GM18867 (cell line): Measurements from ENCODE around the gene LRRC3.
"Not testable (repeated sequence)": the region's sequence is repeated elsewhere in the genome, so short reads cannot be mapped to it uniquely, and the experiment has no call there.

ENCODE experiments used
- ATAC-seq: cut with Tn5 transposase; IDR thresholded peaks from one replicate; pipeline ENCODE4 v1.9.1; 2021; ENCODE audit warnings: mild to moderate bottlenecking, moderate library complexity; ENCODE audit not compliant: unreplicated experiment

LRRC3 gene, protein sequence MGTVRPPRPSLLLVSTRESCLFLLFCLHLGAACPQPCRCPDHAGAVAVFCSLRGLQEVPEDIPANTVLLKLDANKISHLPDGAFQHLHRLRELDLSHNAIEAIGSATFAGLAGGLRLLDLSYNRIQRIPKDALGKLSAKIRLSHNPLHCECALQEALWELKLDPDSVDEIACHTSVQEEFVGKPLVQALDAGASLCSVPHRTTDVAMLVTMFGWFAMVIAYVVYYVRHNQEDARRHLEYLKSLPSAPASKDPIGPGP

DNA sequence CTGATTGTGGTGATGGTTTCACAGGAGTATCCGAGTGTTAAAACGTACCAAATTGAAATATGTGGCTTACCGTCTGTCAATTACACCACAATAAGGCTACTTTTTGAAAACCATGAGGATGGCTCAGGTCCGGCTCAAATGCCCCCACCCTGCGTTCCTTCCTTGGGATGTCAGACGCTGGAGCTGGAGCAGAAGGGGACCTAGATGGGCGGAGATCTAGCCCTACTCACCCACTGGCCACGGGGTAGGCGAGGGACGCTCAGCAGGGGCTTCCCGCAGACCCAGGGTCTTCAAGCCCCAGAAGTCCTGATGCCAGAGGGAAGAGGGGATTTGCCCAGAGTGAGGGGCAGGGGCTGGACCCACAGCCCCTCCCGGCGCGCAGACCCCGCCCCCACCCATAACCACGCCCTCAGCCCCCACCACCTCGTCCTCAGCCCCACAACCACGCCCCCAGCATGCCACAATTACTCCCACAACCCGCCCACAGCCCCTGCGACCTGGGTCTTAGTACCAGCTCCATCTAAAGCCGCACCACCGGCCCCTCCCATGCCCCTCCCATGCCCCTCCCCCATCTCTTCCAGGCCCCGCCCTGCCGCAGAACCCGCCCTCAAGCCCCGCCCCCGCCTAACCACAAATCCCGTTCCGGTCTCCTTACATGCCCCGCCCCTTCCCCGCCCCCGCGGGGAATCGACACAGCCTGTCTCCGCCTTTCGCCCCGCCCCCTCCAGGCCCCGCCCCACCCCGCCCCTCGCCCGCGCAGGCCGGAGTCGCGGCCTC is at the start of gene LRRC3:
TSS of gene LRRC3 (plus strand) at position 764 of the 777 bp plus-strand sequence. CDS start 1,135 bp downstream, outside the sequence.
- no peak for ATAC-seq

DNA sequence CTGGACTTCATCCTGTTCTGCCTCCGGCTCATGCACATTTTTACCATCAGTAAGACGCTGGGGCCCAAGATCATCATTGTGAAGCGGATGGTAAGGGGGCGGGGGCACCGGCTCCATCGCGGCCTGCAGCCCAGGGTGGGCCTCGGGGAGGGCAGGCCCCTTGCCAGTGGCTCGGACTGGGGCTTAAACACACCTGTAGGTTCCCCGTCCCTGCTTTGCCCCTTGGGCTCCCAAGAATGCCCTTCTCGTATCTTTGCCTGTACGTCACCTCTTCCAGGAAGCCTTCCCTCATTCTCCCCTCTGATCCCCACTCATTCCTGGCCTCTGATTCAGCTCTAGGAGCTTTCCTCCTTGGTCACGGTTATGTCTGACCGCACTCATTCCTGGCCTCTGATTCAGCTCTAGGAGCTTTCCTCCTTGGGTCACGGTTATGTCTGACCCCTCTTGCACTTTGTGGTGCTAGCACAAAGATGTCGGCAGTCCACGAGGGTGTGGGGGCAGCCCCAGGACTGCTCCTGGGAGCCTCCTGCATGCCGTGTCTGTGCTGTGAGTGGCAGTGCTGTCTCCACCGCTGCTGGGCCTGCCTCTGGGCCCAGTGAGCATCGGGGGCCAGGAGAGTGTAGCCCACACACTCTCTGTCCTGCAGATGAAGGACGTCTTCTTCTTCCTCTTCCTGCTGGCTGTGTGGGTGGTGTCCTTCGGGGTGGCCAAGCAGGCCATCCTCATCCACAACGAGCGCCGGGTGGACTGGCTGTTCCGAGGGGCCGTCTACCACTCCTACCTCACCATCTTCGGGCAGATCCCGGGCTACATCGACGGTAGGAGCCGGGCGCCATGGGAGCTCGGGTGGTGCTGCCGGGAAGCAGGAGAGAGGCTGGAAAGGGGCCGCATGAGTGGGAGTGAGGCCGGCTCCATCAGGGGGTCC is 49.1 kb upstream of the LRRC3 start:
- no peak for ATAC-seq

DNA sequence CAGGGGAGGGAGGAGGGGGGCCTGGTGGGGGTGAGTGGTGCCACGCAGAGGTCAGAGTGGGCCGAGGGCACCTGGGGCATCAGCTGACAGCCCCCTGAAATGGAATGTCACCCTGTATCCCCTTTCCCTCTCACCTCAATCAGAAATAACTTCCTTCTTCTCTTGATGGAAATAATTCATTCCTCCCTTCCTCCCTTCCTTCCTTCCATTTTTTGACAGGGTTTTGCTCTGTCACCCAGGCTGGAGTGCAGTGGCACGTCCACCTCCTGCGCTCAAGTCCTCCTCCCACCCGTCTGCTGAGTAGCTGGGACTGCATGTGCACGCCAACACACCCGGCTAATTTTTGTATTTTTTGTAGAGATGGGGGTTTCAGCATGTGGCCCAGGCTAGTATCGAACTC is 48.4 kb upstream of the LRRC3 start:
- ATAC-seq: no peak

DNA sequence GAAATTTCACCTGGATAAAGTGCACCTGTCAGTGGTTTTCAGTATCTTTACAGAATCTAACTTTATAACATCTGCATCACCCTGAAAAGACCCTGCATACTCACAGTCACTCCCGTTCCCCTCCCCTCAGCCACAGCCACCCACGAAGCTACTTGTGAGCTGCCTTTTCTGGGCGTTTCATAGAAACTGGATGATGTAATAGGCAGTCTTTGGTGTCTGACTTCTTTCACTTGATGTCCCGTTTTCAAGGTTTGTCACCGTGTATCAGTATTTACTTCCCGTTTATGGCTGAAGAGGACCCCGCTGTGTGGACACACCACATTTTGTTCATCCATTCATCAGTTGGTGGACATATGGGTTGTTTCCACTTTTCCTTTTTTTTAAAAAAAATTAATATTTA is 47.8 kb upstream of the LRRC3 start:
- ATAC-seq: no peak

DNA sequence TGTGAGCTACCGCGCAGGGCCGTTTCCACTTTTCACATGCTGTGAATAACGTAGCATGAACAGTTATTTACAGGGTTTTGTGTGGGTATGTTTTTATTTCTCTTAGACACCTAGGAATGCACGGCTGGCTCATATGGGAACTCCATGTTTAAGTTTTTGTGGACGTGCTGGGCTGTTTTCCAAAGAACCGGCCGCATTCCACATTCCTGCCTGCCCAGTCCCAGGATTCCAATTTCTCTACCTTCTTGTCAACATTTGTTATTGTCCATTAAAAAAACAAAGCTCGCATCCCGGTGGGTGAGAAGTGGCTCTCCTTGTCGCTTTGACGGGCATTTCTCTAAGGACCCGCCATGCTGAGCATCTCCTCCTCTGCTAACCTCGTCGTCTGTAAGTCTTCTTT is 47.1 kb upstream of the LRRC3 start:
- ATAC-seq: no peak

GRCh38 chr21:44413566-44414290 is 41.6 kb upstream of the LRRC3 start:
- no peak for ATAC-seq

DNA sequence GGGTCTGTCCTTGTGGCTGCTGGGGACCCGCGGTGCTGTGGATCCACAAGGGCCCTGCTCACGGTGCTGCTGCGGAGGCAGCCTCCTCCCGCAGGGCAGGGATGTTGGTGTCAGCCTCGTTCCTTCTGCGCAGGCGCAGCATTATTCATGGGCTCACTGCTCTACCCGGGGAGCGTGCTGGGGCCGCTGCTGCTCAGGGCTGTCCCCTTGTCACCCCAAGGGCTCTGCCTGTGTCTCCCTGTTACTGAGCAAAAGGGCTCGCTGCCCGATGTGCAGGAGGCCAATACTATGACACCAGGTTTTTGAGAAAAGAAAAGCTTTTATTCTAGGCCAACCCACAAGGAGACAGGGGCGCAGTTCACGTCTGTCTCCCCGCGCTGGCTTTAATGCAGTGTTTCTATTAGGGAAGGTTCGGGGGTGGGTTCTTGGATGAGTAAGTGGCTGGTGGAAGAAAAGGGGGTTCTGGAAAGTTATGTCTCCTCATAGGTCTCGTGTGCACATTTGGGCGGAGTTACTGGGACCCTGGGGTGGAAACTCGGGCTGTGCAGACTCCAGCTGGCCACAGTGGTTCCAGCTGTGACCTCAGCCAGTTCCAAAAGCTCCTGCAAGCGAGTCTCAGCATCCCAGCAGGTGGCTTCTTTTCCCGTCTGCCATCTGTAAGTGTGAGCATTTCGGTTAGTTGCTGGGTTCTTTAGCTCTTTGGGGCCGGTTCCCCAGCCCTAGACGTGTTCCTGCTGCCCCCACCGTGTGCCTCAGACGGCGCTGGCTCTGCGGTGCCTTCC is 40.8 kb upstream of the LRRC3 start:
- no peak for ATAC-seq

- ATAC-seq: no peak
These were observed 40.0 kb upstream of the LRRC3 start for GRCh38 chr21:44415073-44416025.

DNA sequence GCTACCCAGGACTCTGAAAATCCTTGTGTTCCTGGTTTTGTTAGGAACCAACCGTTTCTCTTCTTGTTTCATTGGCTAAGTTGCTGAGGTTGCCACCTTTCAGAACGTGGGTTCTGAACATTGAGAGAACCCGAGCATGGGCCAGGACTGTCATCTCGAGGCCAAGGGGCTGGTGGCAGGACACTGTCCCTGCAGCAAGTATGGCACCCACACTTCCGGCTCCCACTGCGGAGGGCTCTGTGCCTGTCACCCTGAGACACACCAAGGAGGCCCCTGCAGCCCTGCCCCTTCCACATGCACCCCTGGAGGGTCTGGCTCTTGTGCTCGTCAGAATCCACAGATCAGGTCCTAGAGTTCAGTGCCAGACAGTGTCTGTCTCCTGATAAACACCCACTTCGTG is 39.1 kb upstream of the LRRC3 start:
- no peak for ATAC-seq

DNA sequence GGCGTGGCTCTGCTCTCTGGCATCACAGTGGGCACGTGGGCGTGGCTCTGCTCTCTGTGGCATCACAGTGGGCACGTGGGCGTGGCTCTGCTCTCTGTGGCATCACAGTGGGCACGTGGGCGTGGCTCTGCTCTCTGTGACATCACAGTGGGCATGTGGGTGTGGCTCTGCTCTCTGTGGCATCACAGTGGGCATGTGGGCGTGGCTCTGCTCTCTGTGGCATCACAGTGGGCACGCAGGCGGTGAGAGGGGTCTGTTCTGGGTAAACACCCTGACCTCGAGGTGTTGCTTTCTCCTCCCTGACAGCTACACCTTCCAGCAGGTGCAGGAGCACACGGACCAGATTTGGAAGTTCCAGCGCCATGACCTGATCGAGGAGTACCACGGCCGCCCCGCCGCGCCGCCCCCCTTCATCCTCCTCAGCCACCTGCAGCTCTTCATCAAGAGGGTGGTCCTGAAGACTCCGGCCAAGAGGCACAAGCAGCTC is 37.6 kb upstream of the LRRC3 start:
- not testable (repeated sequence) for ATAC-seq

DNA sequence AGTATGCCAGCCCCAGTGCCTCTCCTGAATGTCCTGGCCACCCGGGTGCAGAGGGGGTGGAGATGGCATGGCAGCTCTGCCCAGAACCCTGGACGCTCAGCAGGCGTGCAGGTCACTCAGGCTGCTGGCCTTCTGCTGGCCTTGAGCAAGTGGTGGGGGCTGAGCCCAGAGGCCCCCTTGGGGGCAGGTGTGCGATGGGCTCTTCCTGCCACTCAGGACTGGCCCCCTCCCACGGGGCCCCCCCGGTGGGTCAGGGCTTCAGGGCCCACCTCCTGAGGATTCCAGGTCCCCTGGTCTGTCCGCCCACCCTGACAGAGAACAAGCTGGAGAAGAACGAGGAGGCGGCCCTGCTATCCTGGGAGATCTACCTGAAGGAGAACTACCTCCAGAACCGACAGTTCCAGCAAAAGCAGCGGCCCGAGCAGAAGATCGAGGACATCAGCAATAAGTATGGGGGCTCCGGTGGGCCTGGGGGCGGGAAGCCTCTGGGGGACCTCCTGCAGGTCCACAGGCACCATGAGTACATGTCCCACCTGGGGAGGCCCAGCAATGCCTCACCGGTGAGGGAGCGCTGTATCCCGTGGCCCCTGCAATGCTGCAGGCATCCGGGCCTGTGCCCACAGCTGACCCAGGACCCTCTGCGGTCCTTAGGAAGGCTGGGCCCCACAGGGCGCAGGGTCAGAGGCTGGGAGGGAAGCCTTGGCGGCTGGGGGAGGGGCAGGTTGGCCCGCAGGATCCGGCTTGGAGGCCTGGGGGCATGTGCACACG is 37.0 kb upstream of the LRRC3 start:
- no peak for ATAC-seq

DNA sequence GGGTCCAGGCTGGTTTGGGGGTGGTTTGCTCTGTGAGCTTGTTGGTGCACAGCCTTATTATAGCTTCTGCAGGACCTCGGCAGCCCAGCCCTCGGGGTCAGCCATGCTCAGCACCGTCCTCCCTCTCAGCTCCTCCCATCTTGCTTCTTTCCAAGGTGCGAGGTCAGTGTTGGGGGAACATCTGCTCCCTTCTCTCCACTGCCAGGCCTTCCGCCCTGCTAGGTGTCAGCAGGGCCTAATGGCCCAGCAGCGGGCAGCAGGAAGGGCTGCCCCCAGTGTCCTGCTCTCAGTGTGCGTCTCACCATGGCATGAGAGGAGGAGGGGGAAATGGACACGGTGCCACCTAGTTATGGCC is 36.5 kb upstream of the LRRC3 start:
- ATAC-seq: no peak

DNA sequence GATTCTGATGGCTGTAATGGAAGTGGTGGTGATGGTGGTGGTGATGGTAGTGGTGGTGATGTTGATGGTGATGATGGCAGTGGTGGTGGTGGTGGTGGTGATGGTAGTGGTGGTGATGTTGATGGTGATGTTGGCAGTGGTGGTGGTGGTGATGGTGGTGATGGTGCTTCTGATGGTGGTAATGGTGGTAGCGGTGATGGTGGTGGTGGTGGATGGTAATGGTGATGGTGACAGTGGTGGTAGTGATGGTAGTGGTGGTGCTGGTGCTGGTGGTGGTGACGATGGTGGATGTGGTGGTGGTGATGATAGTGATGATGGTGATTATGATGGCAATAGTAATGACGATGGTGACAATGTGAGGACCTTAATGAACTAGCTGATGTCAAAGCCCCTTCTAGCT is 35.6 kb upstream of the LRRC3 start:
- no peak for ATAC-seq

- no peak for ATAC-seq
These were observed 34.7 kb upstream of the LRRC3 start for GRCh38 chr21:44420416-44421205.

DNA sequence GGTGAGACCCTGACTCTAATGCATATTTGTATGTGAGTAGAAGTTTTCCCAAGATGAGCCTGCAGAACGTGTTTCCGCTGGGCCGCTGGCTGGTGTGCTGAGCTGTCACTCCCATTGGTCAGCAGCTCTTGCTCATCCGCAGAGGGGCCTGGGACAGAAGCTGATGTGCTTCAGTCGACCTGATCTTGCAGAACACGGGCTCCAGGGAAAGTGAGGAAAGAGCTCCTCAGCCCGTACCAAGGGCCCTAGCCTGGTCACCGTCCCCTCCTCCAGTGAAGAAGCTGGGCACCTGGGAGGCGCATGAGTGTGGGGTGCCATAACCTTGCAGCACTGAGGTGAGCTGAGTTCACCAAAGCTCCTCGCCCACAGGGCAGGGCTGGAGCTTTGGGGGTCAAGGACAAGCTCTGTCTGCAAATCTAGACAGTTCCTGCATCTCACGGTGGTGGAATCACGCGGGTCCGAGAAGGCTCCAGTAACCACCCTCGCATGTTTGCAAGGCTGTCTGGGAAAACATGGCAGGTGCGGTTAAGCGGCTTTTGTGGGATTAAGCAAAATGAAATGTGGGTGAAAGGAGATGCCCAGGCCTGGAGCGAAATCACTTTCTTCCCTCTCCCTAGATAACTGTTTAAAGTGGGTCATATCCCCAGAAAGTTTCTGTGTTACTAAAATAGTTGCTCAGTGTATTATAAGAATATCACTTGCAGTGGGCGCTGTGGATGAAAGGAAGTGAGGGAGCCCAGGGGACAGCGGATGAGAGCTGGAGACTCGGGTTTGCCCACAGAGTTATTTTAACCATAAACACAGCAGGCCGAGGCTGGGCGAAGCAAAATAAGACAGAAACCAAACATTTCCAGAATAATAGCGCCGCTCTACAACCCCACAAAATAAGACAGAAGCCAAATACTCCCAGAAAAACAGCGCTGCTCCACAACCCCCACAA is 33.1 kb upstream of the LRRC3 start:
- ATAC-seq: no peak

GRCh38 chr21:44423312-44423821 is 31.9 kb upstream of the LRRC3 start:
- ATAC-seq: no peak
